Measurements from ENCODE around the gene AMZ2. TPM values are rescaled to one million over a fixed set of nuclear protein-coding genes. Genes with fewer than 3 reads are reported as not detected.
A peak's percentile ranks its signal among the peaks of the same experiment; 100 is the strongest.
"Not testable (repeated sequence)": the region's sequence is repeated elsewhere in the genome, so short reads cannot be mapped to it uniquely, and the experiment has no call there.

The AMZ2 gene
- total RNA-seq, 4 donors from 2014 or later: 38.2 to 69.9 (median 60.1) TPM

DNA sequence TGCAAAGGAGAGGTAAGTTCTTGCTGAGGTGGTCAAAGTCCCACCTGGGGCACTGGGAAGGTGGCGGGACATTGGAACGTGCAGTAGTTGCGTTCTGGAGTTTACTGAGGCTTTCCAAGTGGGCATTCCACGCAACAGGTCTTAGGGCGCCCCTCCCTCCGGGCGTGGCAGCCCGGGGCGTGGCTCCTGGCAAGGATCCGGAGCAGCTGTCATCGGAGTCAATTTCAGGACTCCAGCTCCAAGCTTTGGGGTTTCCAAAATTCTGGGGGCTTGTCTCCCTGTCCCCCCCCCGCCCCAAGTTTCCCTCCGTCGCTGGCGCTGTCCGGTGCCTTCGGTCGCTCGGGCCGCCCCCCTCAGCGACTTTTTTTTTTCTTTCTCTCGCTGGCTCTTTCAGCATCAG, 43.1 kb upstream of the AMZ2 start:
- Histone ChIP-seq H3K27ac (replicated peaks in 1 of 4) (peak overlapping the region; percentile 86 to 92 (median 90)), H3K27me3 (peaks cover 0 to 21% (median 13%) of the 10 kb centered on the region in 4 donors), H3K4me1 (peaks cover 28 to 45% (median 38%) of the 10 kb centered on the region in 4 donors), H3K9me3 (no peaks in the 10 kb centered on the region), H3K36me3 (peaks cover 0 to 8% (median under 1%) of the 10 kb centered on the region in 4 donors), H3K4me3 (peak overlapping the region; percentile 76 to 99 (median 92))
- DNase-seq (ENCODE audit: extremely low spot score): peak; percentile 89
- WGBS: 8% methylated on average over 13 of the region's 22 CpGs
- intact Hi-C loops (cut with DNase I): no loop called here
- no peak for TF ChIP-seq POLR2AphosphoS5 (IDR thresholded peaks at IDR 0.05)
- no peak for TF ChIP-seq CTCF (IDR thresholded peaks at IDR 0.05)
- no peak for TF ChIP-seq POLR2A (IDR thresholded peaks at IDR 0.05; ENCODE audit: low read depth)
- no peak for TF ChIP-seq EP300 (IDR thresholded peaks at IDR 0.05)

- intact Hi-C loops (cut with DNase I): no loop called here
- peaks cover 0 to 14% (median 2%) of the 10 kb centered on the region in 4 donors for H3K36me3 ChIP-seq
- peaks cover 22 to 39% (median 32%) of the 10 kb centered on the region in 4 donors for H3K4me1 ChIP-seq
Measured at GRCh38 chr17:68205251-68205807, 42.5 kb upstream of the AMZ2 start.

GRCh38 chr17:68205808-68206720, 41.8 kb upstream of the AMZ2 start:
- under 1% methylated on average over 24 of the region's 50 CpGs for WGBS
- TF ChIP-seq EP300 (IDR thresholded peaks at IDR 0.05) (no peak), POLR2A (IDR thresholded peaks at IDR 0.05; ENCODE audit: low read depth) (no peak), POLR2AphosphoS5 (IDR thresholded peaks at IDR 0.05) (no peak), CTCF (IDR thresholded peaks at IDR 0.05) (no peak)
- peak; percentile 86 for DNase-seq (ENCODE audit: extremely low spot score)
- peak overlapping the region; percentile 86 to 92 (median 90) for H3K27ac ChIP-seq (replicated peaks in 1 of 4)
- peaks cover 0 to 9% (median 2%) of the 10 kb centered on the region in 4 donors for H3K27me3 ChIP-seq
- peaks cover 0 to 17% (median 2%) of the 10 kb centered on the region in 4 donors for H3K36me3 ChIP-seq
- H3K9me3 ChIP-seq: no peaks in the 10 kb centered on the region
- intact Hi-C loops (cut with DNase I): no loop called here
- peak overlapping the region; percentile 76 to 99 (median 92) for H3K4me3 ChIP-seq
- peaks cover 19 to 32% (median 25%) of the 10 kb centered on the region in 4 donors for H3K4me1 ChIP-seq

More at GRCh38 chr17:68205251-68205807, 42.5 kb upstream of the AMZ2 start:
- Histone ChIP-seq H3K9me3 (no peaks in the 10 kb centered on the region), H3K4me3 (peak overlapping the region; percentile 76 to 99 (median 92)), H3K27ac (replicated peaks in 1 of 4) (peak overlapping the region; percentile 86 to 92 (median 90)), H3K27me3 (peaks cover 0 to 16% (median 7%) of the 10 kb centered on the region in 4 donors)
- TF ChIP-seq POLR2A (IDR thresholded peaks at IDR 0.05; ENCODE audit: low read depth) (peak; percentile 10), POLR2AphosphoS5 (IDR thresholded peaks at IDR 0.05) (peak; percentile 89 to 92), EP300 (IDR thresholded peaks at IDR 0.05) (no peak), CTCF (IDR thresholded peaks at IDR 0.05) (peak; percentile 78 to 94 (median 85))
- 0% methylated on average over 2 of the region's 71 CpGs for WGBS
- DNase-seq (ENCODE audit: extremely low spot score): peak; percentile 97

DNA sequence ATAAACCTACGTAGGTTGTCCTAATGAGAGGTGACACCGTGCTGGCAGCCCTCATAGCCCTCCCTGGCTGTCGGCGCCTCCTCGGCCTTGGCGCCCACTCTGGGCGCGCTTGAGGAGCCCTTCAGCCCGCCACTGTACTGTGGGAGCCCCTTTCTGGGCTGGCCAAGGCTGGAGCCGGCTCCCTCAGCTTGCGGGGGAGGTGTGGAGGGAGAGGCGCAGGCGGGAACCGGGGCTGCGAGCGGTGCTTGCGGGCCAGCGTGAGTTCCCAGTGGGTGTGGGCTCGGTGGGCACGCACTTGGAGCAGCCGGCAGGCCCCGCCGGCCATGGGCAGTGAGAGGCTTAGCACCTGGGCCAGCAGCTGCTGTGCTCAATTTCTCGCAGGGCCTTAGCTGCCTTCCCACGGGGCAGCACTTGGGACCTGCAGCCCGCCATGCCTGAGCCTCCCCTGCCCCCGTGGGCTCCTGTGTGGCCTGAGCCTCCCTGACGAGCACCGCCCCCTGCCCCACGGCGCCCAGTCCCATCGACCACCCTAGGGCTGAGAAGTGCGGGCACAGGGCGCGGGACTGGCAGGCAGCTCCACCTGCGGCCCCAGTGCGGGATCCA, 40.1 kb upstream of the AMZ2 start:
- H3K27ac ChIP-seq (replicated peaks in 1 of 4): peak overlapping the region in 2 of 4 donors; percentile 47 to 62

DNA sequence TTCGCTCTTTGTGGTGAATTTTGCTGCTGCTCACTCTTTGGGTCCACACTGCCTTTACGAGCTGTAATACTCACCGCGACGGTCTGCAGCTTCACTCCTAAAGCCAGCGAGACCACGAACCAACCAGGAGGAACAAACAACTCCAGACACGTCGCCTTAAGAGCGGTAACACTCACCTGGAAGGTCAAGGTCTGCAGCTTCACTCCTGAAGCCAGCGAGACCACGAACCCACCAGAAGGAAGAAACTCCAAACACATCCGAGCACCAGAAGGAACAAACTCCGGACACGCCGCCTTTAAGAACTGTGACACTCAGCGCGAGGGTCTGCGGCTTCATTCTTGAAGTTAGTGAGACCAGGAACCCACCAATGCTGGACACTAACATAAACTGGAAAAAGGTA, 39.2 kb upstream of the AMZ2 start:
- peak; percentile 55 for DNase-seq (ENCODE audit: extremely low spot score)

More for the DNA sequence above, 40.1 kb upstream of the AMZ2 start:
- peaks cover 0 to 20% (median 2%) of the 10 kb centered on the region in 4 donors for H3K36me3 ChIP-seq
- no peaks in the 10 kb centered on the region for H3K9me3 ChIP-seq
- peaks cover 19 to 29% (median 22%) of the 10 kb centered on the region in 4 donors for H3K4me1 ChIP-seq
- 93% methylated on average over 6 of the region's 37 CpGs for WGBS
- TF ChIP-seq POLR2AphosphoS5 (IDR thresholded peaks at IDR 0.05) (no peak), CTCF (IDR thresholded peaks at IDR 0.05) (no peak), POLR2A (IDR thresholded peaks at IDR 0.05; ENCODE audit: low read depth) (no peak), EP300 (IDR thresholded peaks at IDR 0.05) (no peak)
- intact Hi-C loops (cut with DNase I): no loop called here
- DNase-seq (ENCODE audit: extremely low spot score): peak; percentile 55
- H3K4me3 ChIP-seq: peak overlapping the region; percentile 14 to 99 (median 19)
- no peaks in the 10 kb centered on the region for H3K27me3 ChIP-seq

DNA sequence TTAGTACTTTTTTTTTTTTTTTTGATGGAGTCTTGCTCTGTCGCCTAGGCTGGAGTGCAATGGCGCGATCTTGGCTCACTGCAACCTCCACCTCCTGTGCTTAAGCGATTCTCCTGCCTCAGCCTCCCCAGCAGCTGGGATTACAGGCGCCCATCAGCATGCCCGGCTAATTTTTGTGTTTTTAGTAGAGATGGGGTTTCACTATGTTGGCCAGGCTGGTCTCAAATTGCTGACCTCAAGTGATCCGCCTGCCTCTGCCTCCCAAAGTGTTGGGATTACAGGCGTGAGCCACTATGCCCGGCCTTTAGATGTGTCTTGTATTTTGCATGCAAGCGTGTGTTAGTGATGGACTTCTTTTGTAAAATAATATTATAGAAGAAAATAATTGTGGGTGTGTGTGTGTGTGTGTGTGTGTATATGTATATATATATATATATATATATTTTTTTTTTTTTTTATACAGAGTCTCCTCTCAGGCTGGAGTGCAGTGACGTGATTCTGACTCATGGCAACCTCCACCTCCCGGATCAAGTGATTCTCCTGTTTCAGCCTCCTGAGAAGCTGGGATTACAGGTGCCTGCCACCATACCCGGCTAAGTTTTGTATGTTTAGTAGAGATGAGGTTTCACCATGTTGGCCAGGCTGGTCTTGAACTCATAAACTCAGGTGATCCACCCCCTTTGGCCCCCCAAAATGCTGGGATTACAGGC, 38.5 kb upstream of the AMZ2 start:
- peaks cover 0 to 20% (median 2%) of the 10 kb centered on the region in 4 donors for H3K36me3 ChIP-seq
- intact Hi-C loops (cut with DNase I); H3K27ac ChIP-seq (replicated peaks in 1 of 4); H3K4me3 ChIP-seq; H3K27me3 ChIP-seq; H3K9me3 ChIP-seq: not testable (repeated sequence)
- WGBS: 90% methylated on average over 13 of the region's 13 CpGs
- H3K4me1 ChIP-seq: peaks cover 19 to 29% (median 22%) of the 10 kb centered on the region in 4 donors
- peak; percentile 7 for DNase-seq (ENCODE audit: extremely low spot score)

More for the DNA sequence above, 39.2 kb upstream of the AMZ2 start:
- H3K27me3 ChIP-seq; H3K4me3 ChIP-seq; H3K27ac ChIP-seq (replicated peaks in 1 of 4); intact Hi-C loops (cut with DNase I); H3K9me3 ChIP-seq: not testable (repeated sequence)
- Histone ChIP-seq H3K36me3 (peaks cover 0 to 20% (median 2%) of the 10 kb centered on the region in 4 donors), H3K4me1 (peaks cover 19 to 29% (median 22%) of the 10 kb centered on the region in 4 donors)
- 97% methylated on average over 19 of the region's 19 CpGs for WGBS
